Measurements from ENCODE around the gene GH1.
"Not testable (repeated sequence)": the region's sequence is repeated elsewhere in the genome, so short reads cannot be mapped to it uniquely, and the experiment has no call there.

Gene GH1

DNA sequence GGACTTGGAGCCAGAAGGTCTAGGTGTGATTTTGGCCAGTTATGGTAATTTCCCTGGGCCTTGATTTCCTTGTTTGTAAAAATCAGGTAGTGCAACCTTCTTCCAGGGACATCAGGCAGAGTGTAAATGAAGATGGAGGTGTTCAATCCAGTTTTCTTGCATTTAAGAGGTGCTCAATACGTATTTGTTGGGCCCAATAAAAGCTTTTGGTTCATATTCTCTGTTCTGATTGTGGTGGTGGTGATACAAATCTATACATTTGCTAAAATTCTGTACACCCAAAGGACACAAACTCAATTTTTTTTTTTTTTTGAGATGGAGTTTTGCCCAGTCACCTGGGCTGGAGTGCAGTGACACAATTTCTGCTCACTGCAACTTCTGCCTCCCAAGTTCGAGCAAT is 7.5 kb upstream of the GH1 start:
- DNase-seq (ENCODE audit: low read depth): no peak

- DNase-seq (ENCODE audit: low read depth): no peak
Observed at GRCh38 chr17:63925615-63926014, 7.0 kb upstream of the GH1 start.

DNA sequence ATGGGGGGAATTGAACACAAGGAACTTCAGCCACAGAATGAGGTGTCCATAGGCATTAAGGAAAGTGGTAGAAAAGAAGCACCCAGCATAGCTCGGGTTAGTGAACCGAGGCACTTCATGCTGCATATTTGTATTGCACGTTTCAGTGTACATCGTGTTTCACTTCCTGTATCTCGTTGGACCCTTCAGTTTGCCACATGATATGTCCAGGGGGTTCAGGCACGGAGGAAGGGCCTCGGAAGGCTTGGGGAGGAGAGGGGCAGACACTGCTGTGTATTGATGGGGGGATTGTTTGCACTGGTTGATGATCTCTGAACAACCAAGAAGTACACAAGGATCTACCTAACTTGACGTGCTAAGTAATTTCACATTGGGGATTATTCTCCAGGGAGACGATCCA is 3.8 kb upstream of the GH1 start:
- DNase-seq (ENCODE audit: low read depth): not testable (repeated sequence)

DNA sequence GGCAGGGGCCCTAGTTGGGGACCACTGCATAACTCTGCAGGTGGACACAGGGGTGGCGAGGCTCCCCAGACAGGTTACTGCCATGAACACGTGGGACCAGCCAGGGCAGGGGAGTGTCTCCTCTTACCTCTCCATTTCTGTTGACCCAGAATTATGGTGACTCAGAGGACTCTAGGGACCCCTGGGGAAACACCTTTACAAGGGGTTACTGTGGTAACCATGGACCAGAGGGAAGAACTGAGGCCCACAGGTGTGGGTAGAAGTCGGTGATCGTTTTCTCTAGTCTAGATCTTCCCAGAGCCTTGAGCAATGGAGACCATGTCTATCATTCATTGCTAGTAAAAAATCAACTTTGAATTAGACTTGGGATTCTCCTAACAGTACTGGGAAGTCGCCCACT is 2.1 kb upstream of the GH1 start:
- not testable (repeated sequence) for DNase-seq (ENCODE audit: low read depth)

GRCh38 chr17:63920050-63920449 is 1.4 kb upstream of the GH1 start:
- DNase-seq (ENCODE audit: low read depth): not testable (repeated sequence)

DNA sequence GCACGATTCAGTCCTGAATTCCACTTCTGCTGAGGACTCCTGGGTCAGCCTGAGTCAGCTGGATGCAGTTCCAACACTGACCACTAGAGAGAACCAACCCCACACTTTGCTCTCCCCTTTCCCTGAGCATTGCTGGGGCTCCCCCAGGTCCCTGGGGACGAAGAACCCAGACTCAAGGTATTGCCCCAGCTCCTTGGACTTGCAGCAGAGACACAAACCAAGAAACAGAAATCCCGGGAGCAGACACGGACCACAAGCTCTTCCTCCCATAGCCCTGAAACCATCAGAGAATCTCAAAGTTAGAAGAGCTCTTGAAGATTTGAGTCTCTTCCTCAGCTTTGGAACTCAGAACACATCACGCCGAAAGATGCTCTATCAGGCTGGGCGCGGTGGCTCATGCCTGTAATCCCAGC is 678 bp upstream of the GH1 start:
- peak; percentile 38 for DNase-seq (ENCODE audit: low read depth)

GRCh38 chr17:63918305-63918704 is 334 bp downstream of the GH1 start:
- DNase-seq (ENCODE audit: low read depth): no peak

- DNase-seq (ENCODE audit: low read depth): no peak
Observed at GRCh38 chr17:63917646-63918045, 993 bp downstream of the GH1 start.

GRCh38 chr17:63917206-63917605 is 1.4 kb downstream of the GH1 start:
- not testable (repeated sequence) for DNase-seq (ENCODE audit: low read depth)

DNA sequence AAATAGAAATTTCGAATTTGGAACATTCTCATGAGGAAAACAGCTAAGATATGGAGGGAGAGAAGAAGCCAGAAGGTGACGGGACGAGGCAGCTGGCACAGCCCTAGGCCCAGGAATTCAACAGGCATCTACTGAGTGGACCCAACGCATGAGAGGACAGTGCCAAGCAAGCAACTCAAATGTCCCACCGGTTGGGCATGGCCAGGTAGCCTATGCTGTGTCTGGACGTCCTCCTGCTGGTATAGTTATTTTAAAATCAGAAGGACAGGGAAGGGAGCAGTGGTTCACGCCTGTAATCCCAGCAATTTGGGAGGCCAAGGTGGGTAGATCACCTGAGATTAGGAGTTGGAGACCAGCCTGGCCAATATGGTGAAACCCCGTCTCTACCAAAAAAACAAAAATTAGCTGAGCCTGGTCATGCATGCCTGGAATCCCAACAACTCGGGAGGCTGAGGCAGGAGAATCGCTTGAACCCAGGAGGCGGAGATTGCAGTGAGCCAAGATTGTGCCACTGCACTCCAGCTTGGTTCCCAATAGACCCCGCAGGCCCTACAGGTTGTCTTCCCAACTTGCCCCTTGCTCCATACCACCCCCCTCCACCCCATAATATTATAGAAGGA is 2.0 kb downstream of the GH1 start:
- no peak for DNase-seq (ENCODE audit: low read depth)

DNA sequence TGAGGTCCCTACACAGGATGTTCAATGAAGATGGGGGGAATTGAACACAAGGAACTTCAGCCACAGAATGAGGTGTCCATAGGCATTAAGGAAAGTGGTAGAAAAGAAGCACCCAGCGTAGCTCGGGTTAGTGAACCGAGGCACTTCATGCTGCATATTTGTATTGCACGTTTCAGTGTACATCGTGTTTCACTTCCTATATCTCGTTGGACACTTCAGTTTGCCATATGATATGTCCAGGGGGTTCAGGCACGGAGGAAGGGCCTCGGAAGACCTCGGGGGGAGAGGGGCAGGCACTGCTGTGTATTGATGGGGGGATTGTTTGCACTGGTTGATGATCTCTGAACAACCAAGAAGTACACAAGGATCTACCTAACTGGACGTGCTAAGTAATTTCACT is 2.9 kb downstream of the GH1 start:
- DNase-seq (ENCODE audit: low read depth): not testable (repeated sequence)

- DNase-seq (ENCODE audit: low read depth): no peak
Observed at GRCh38 chr17:63914471-63914870, 4.2 kb downstream of the GH1 start.

GRCh38 chr17:63911657-63912100 is 7.0 kb downstream of the GH1 start:
- peak; percentile 44 for DNase-seq (ENCODE audit: low read depth)

DNA sequence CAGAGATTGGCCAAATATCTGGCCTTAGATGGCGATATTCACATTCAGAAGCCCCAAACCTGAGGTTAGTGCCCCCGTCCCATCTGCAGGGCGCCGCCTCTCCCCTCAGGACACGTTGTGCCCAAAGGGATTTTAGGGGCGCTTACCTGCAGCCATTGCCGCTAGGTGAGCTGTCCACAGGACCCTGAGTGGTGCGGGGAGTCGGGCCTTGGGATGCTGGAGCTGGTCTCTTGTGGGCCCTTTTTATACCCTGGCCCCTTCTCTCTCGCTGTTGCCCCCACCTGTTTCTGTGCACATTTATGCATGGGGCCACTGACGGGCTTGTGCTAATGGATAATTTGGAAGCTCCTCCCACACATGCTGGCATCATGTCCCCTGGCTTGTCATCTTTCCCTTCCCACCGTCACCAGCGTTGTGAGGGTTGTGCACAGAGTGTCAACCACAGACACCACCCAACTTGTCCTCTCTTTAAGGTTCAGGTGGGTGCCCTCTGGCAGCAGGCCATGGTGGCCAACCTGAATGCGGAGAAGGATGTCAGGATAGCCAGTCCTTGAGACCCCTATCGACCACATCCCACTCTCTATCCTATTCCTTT is 7.5 kb downstream of the GH1 start, which contains the start of gene CSHL1:
Gene CSHL1 (minus strand): TSS at position 218 of the 595 bp plus-strand sequence. CDS start 62 bp downstream, at position 156.
- no peak for DNase-seq (ENCODE audit: low read depth)

GRCh38 chr17:63910096-63910495 is 8.5 kb downstream of the GH1 start:
- DNase-seq (ENCODE audit: low read depth): no peak

- DNase-seq (ENCODE audit: low read depth): not testable (repeated sequence)
Observed at GRCh38 chr17:63909586-63909985, 9.1 kb downstream of the GH1 start.

GRCh38 chr17:63907161-63907778 is 11.4 kb downstream of the GH1 start:
- not testable (repeated sequence) for DNase-seq (ENCODE audit: low read depth)

DNA sequence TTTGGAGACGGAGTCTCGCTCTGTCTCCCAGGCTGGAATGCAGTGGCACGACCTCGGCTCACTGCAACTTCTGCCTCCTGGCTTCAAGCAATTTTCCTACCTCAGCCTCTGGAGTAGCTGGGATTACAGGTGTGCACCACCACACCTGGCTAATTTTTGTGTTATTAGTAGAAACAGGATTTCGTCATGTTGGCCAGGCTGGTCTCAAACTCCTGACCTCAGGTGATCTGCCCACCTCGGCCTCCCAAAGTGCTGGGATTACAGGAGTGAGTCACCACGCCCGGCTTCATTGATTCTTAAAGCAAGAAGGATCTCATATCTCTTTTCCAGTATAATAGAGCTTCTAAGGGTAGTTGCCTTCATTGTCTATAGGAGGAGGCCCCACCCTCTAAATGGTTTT is 13.8 kb downstream of the GH1 start:
- DNase-seq (ENCODE audit: low read depth): not testable (repeated sequence)

GRCh38 chr17:63903787-63904201 is 14.8 kb downstream of the GH1 start:
- DNase-seq (ENCODE audit: low read depth): not testable (repeated sequence)

GRCh38 chr17:63901971-63902370 is 16.7 kb downstream of the GH1 start:
- DNase-seq (ENCODE audit: low read depth): not testable (repeated sequence)

DNA sequence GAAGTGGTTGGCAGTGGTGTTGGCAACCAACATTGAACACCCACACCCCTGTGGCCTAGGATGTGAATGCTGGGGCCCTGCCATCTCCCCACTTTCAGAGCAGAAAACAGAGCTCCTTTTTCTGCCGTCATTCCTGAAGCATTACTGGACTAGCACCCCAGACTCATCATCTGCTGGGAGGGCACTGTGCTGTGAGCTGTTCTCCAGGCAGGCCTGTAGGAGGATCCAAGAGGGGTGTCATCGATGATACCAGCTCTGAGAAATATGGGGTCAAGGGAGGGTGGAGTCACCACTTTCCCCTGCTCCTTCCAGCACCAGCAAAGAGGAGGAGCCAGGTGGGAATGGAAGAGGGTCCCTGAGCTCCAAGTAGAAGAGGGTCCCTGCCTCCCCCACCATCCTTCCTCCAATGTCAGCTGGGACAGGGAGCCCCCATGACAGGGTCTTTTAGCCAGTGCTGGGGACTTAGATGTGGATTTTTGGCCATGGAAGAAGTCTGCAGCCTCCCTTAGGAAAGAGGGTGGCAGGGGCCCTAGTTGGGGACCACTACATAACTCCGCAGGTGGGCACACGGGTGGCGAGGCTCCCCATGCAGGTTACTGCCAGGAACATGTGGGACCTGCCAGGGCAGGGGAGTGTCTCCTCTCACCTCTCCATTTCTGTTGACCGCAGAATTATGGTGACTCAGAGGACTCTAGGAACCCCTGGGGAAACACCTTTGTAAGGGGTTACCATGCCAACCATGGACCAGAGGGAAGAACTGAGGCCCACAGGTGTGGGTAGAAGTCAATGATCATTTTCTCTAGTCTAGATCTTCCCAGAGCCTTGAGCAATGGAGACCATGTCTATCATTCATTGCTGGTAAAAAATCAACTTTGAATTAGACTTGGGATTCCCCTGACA is 19.5 kb downstream of the GH1 start:
- DNase-seq (ENCODE audit: low read depth): peak; percentile 36
